ENCODE data around the gene RHOB. TPM values are rescaled to one million over a fixed set of nuclear protein-coding genes. Genes with fewer than 3 reads are reported as not detected.

The RHOB gene
- total RNA-seq, 2 donors from 2014 or later = 6.8 to 25.8 TPM

DNA sequence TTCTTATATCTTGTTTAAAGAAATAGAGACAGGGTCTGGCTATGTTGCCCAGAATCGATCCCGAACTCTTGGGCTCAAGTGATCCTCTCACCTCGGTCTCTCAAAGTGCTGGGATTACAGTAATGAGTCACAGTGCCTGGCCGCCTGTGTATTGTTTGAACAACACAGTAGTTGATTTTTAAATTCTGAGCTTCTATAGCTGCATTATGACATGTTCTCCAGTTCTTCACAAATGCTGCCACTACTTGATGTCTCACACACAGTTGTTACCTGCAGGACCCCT lies 7.7 kb upstream of the RHOB start:
- no peak overlapping the region for H3K27ac Mint-ChIP-seq
- H3K9me3 Mint-ChIP-seq = no peaks in the 10 kb centered on the region
- no peak overlapping the region for H3K4me3 Mint-ChIP-seq
- H3K36me3 Mint-ChIP-seq (ENCODE audit: low read depth) = no peaks in the 10 kb centered on the region
- H3K27me3 Mint-ChIP-seq = peaks cover 28% of the 10 kb centered on the region
- ATAC-seq (replicated peaks) = no peak
- no peaks in the 10 kb centered on the region for H3K4me1 Mint-ChIP-seq

DNA sequence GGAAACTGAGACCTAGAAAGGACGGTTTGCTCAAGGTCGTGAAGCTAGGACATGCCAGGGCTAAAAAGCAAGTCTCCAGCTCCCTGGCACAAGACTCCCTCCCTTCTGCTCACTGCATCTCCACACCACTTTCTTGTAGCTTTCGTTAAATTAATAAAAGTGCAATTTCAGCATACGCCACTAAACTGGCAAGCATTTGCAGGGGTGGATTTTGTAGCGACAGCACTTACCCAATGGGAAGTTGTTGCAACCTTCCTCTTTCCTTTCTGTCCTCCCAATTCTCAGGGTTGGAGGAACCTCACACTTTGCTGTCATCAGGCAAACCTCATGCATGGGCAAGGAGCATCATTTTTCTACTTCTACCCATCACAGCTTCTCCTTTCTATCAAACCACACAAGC lies 7.4 kb upstream of the RHOB start:
- Mint-ChIP-seq H3K4me1 (no peaks in the 10 kb centered on the region), H3K36me3 (ENCODE audit: low read depth) (no peaks in the 10 kb centered on the region), H3K4me3 (no peak overlapping the region), H3K27ac (no peak overlapping the region), H3K9me3 (no peaks in the 10 kb centered on the region), H3K27me3 (peaks cover 25% of the 10 kb centered on the region)
- ATAC-seq (replicated peaks) = no peak

DNA sequence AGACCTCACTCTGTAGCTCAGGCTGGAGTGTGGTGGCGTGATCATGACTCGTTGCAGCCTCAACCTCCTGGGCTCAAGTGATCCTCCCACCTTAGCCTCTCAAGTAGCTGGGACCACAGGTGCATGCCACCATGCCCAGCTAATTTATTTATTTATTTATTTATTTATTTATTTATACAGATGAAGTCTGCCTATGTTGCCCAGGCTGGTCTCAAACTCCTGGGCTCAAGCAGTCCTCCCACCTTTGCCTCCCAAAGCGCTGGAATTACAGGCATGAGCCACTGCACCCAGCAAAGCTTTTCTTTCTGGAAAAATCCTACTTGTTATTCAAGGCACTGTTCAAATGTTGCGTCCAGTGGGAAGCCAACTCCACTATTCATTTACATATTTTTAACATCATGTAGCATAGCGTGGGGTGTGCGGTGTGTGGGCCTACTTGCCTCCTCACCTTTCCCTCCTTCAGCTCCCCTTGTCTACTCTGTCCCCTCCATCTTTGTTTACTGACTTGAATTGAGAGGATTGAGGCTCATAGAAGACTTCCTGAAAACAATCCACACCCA lies 6.8 kb upstream of the RHOB start:
- Mint-ChIP-seq H3K27me3 (peaks cover 24% of the 10 kb centered on the region), H3K27ac (no peak overlapping the region)

DNA sequence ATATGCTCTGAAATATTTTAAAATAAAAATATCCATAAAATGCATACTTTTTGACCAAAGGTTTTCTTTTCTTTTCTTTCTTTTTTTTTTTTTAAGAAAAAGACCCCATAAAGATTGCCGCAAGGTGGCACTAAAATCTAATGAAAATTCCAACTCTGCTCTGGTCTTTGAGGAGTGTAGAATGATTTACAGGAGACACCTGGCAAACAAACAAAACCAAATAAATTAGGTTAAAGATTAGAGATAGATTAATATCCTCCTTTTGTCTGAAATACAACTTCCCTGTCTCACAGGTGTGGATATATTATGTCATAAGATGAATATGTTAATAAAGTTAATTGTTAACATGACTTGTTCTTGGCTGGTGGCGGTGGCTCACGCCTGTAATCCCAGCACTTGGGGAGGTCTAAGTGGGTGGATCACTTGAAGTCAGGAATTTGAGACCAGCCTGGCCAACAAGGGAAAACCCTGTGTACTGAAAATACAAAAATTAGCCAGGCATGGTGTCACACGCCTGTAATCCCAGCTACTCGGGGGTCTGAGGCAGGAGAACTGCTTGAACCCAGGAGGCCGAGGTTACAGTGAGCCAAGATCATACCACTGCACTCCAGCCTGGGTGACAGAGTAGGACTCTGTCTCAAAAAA lies 3.5 kb upstream of the RHOB start:
- H3K27ac Mint-ChIP-seq = no peak overlapping the region
- H3K4me1 Mint-ChIP-seq = no peaks in the 10 kb centered on the region
- peaks cover 18% of the 10 kb centered on the region for H3K27me3 Mint-ChIP-seq
- H3K9me3 Mint-ChIP-seq = no peaks in the 10 kb centered on the region
- no peaks in the 10 kb centered on the region for H3K36me3 Mint-ChIP-seq (ENCODE audit: low read depth)
- no peak overlapping the region for H3K4me3 Mint-ChIP-seq
- no peak for ATAC-seq (replicated peaks)

More for the DNA sequence above, 6.8 kb upstream of the RHOB start:
- H3K9me3 Mint-ChIP-seq = no peaks in the 10 kb centered on the region
- H3K4me3 Mint-ChIP-seq = no peak overlapping the region
- H3K36me3 Mint-ChIP-seq (ENCODE audit: low read depth) = no peaks in the 10 kb centered on the region
- ATAC-seq (replicated peaks) = no peak
- no peaks in the 10 kb centered on the region for H3K4me1 Mint-ChIP-seq

DNA sequence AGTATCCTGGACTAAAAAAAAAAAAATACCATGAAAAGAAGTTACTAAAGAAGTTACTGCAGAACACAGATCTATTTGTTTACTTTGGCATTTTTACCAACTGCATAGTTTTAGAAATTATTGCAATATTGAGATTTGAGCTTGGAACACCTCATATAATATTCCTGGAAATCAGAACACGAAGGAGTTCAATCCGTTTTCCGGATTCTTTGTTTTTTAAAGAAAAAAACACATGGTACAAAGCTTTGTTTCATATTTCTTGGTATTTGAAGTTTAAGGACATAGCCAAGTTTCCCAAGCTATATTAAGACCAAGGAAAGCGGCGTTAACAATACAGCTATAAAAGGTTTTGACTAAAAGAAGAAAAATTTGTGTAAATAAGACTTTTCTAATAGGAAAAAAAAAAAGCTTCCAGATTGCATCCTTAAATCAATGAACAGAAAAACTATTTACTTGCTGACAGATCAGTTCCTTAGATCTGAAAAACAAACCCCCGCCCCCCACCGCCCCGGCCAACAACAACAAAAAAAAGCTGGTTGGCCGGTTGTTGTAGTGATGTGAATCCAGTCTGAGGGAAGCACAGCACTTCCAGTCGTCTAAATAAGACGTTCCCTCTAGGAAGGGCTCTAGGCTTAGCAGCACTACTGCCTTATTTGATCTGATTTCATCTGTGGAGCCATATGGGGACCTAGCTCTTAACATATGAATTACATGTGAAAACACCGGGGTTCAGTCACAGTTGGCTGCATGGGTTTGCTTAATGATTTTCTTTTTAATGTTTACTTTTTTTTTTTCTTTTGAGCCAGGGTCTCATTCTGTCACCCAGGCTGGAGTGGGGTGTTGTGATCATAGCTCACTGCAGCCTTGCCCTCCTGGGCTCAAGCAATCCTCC lies 2.5 kb upstream of the RHOB start:
- peaks cover 11% of the 10 kb centered on the region for H3K27me3 Mint-ChIP-seq
- H3K27ac Mint-ChIP-seq = no peak overlapping the region
- H3K4me3 Mint-ChIP-seq = no peak overlapping the region
- H3K4me1 Mint-ChIP-seq = no peaks in the 10 kb centered on the region
- H3K9me3 Mint-ChIP-seq = no peaks in the 10 kb centered on the region
- no peaks in the 10 kb centered on the region for H3K36me3 Mint-ChIP-seq (ENCODE audit: low read depth)
- no peak for ATAC-seq (replicated peaks)

DNA sequence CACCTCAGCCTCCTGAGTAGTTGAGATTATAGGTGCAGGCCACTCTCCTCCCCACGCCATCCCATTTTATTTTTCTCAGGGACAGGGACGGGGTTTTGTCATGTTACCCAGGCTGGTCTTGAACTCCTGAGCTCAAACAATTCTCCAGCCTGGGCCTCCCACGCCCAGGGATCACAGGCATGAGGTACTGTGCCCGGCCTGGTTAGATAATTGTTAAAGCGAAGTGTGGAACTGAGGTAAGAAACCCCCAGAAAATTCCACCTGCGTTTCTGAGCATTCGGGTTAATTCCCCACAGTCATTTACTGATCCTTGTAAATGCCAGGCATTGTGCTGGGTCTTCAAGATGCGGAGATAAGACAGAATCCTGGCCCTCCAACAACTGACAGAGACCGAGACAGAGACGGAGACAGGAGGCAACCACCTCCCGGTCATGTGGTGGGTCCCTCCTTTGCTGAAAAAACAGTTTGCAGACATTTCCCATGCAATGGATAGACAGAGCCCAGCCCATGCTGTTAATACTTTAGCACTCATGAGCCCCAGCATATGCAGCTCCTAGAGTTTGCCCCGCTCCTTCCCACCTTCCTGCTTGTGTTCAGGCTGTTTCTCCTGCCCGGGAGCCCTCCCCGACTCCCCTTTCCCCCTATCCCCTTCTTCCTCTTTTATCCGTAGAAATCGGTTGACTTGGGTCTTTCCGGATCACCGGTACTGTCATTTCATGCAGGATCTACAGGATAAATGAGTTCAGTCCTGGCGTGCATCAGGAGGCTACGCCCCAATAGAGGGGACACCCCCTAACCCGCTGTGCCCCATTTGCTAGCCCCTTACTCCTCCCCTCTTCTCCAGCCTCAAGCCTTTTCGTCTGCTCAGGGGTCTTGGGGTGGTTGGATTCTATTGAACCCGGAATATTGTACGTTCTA lies 1.6 kb upstream of the RHOB start:
- H3K9me3 Mint-ChIP-seq = no peaks in the 10 kb centered on the region
- no peaks in the 10 kb centered on the region for H3K36me3 Mint-ChIP-seq (ENCODE audit: low read depth)
- H3K4me3 Mint-ChIP-seq = no peak overlapping the region
- peaks cover 11% of the 10 kb centered on the region for H3K27me3 Mint-ChIP-seq
- H3K4me1 Mint-ChIP-seq = no peaks in the 10 kb centered on the region
- ATAC-seq (replicated peaks) = no peak
- no peak overlapping the region for H3K27ac Mint-ChIP-seq

DNA sequence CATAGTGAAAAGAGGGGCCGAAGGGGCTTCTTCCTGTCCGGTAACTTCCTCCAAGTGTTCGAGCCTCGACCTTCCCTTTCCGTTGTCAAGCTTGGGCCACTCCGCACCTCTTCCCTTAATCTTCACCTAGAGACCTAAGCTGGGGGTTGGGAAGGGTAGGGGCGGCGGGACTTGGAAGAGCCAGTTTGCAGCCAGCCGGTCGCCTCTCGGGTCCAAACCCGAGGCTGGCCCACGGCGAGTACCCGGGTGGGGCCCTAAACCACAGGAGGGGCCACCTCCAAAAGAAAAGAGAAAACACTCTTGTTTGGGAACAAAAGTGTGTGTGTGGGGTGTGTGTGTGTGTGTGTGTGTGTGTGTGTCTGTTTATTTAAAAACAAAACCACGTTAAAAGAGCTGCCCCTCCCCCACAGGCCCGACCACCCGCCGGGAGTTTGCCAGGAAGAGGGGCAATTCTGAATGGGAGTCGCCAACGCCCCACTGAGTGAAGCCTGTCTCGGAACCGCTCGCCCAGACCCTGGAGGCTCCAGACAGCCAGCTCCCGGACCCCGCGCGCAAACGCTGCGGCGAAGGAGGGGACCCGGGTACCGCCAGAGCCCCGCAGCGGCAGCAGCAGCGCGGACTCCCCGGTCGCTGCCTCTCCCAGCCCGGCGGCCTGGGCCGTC lies 488 bp upstream of the RHOB start:
- Mint-ChIP-seq H3K27ac (no peak overlapping the region), H3K27me3 (peaks cover 11% of the 10 kb centered on the region), H3K36me3 (ENCODE audit: low read depth) (no peaks in the 10 kb centered on the region), H3K9me3 (no peaks in the 10 kb centered on the region), H3K4me1 (no peaks in the 10 kb centered on the region), H3K4me3 (peak overlapping the region; percentile 79)
- no peak for ATAC-seq (replicated peaks)

DNA sequence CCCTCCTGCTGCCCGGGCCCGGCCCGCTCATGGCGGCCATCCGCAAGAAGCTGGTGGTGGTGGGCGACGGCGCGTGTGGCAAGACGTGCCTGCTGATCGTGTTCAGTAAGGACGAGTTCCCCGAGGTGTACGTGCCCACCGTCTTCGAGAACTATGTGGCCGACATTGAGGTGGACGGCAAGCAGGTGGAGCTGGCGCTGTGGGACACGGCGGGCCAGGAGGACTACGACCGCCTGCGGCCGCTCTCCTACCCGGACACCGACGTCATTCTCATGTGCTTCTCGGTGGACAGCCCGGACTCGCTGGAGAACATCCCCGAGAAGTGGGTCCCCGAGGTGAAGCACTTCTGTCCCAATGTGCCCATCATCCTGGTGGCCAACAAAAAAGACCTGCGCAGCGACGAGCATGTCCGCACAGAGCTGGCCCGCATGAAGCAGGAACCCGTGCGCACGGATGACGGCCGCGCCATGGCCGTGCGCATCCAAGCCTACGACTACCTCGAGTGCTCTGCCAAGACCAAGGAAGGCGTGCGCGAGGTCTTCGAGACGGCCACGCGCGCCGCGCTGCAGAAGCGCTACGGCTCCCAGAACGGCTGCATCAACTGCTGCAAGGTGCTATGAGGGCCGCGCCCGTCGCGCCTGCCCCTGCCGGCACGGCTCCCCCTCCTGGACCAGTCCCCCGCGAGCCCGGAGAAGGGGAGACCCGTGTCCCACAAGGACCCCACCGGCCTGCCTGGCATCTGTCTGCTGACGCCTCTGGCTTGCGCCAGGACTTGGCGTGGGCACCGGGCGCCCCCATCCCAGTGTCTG lies 767 bp downstream of the RHOB start:
- Mint-ChIP-seq H3K27ac (peak overlapping the region; percentile 48), H3K4me3 (peak overlapping the region; percentile 79), H3K27me3 (peaks cover 11% of the 10 kb centered on the region), H3K36me3 (ENCODE audit: low read depth) (no peaks in the 10 kb centered on the region), H3K4me1 (no peaks in the 10 kb centered on the region), H3K9me3 (no peaks in the 10 kb centered on the region)
- ATAC-seq (replicated peaks) = peak; percentile 5

DNA sequence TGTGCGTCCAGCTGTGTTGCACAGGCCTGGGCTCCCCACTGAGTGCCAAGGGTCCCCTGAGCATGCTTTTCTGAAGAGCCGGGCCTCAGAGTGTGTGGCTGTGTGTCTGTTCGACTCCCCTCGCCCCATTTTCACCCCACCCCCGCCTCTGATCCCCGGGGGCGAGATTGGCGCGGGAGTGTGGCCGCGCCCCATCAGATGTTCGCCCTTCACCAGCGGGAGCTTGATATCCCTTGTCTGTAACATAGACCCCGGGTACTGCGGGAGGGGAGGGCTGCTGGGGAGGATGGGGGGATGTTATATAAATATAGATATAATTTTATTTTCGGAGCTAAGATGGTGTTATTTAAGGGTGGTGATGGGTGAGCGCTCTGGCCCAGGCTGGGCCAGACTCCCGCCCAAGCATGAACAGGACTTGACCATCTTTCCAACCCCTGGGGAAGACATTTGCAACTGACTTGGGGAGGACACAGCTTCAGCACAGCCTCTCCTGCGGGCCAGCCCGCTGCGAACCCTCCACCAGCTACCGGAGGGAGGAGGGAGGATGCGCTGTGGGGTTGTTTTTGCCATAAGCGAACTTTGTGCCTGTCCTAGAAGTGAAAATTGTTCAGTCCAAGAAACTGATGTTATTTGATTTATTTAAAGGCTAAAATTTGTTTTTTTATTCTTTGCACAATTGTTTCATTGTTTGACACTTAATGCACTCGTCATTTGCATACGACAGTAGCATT lies 1.5 kb downstream of the RHOB start:
- peaks cover 14% of the 10 kb centered on the region for H3K27me3 Mint-ChIP-seq

DNA sequence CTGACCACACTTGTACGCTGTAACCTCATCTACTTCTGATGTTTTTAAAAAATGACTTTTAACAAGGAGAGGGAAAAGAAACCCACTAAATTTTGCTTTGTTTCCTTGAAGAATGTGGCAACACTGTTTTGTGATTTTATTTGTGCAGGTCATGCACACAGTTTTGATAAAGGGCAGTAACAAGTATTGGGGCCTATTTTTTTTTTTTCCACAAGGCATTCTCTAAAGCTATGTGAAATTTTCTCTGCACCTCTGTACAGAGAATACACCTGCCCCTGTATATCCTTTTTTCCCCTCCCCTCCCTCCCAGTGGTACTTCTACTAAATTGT lies 2.1 kb downstream of the RHOB start:
- Mint-ChIP-seq H3K4me1 (no peaks in the 10 kb centered on the region), H3K27ac (no peak overlapping the region), H3K36me3 (ENCODE audit: low read depth) (no peaks in the 10 kb centered on the region), H3K27me3 (peaks cover 17% of the 10 kb centered on the region), H3K4me3 (peak overlapping the region; percentile 79), H3K9me3 (no peaks in the 10 kb centered on the region)
- no peak for ATAC-seq (replicated peaks)

More for the DNA sequence above, 1.5 kb downstream of the RHOB start:
- no peaks in the 10 kb centered on the region for H3K9me3 Mint-ChIP-seq
- H3K27ac Mint-ChIP-seq = no peak overlapping the region
- H3K4me3 Mint-ChIP-seq = peak overlapping the region; percentile 79
- no peaks in the 10 kb centered on the region for H3K36me3 Mint-ChIP-seq (ENCODE audit: low read depth)
- H3K4me1 Mint-ChIP-seq = no peaks in the 10 kb centered on the region
- no peak for ATAC-seq (replicated peaks)

DNA sequence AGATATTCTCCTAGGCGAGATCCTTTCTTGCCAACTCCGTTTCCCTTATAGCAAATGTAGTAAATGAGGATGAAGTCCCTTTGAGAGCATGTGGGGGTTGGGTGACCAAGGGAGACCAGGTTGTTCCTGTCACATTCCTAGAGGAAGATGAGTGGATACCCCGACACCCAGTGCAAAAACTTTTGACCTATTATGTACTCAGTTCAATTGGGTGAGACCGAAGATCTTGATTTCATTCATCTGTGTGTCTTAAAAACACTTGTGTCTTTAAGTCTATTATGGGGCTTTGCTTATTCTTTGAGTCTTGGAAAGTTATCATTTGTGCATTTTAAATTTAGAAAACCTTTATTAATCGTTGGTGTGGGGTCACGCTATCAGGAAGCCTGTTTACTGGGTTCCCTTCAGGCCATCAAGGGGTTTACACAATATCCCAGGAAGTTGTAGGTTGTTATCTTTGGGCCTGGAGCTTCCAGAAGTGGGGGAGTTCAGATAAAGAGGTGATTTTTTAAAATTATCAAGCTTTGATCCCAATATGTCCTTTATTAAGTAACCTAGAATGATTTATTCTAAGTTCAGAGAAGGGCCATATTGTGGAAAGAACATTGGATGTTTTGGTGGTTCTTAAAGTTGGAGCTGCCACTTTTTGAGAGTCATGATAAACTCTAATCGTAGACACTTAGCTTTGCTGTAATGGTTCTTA lies 2.8 kb downstream of the RHOB start:
- H3K9me3 Mint-ChIP-seq = no peaks in the 10 kb centered on the region
- no peak for ATAC-seq (replicated peaks)
- peaks cover 17% of the 10 kb centered on the region for H3K27me3 Mint-ChIP-seq
- no peaks in the 10 kb centered on the region for H3K36me3 Mint-ChIP-seq (ENCODE audit: low read depth)
- H3K4me3 Mint-ChIP-seq = peak overlapping the region; percentile 79
- H3K4me1 Mint-ChIP-seq = no peaks in the 10 kb centered on the region
- H3K27ac Mint-ChIP-seq = no peak overlapping the region

DNA sequence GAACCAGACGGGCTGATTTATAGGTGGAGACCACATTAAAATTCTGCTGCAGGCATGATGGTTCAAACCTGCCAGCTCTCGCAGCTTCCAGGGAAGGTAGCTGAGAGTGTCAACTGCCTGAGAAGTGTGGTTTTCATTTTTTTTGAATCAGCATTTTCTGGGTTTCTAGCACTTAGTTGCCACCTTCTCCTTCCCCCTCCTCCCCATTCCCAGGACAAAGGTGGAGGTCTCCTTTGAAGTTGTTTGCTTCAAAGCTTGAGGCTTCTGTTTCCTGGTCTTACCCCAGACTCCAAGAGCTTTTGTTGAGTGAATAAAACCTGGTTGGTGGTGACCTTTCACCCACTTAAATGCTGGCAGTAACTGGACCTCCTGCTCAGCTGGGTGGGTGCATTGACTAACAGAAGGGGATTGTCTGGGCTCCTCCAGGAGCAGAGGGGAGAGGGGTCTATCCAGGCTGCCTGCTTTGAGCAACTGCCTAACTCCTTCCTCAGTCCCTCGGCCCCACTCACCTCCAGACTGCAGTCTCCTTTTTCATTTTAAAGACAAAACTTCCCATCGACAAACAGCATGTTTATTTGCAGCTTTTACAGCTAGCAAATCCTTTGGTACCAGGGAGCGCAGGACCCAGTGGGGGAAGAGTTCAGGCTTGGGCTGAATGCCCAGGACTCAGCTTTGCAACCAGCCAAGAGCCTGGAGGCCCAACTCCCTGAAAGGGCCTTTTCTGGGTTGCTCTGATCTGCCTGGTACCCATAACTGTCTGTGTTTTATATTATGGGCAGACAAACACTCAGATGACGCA lies 3.5 kb downstream of the RHOB start:
- H3K27me3 Mint-ChIP-seq = peaks cover 12% of the 10 kb centered on the region
- no peaks in the 10 kb centered on the region for H3K36me3 Mint-ChIP-seq (ENCODE audit: low read depth)

More for the DNA sequence above, 3.5 kb downstream of the RHOB start:
- H3K9me3 Mint-ChIP-seq = no peaks in the 10 kb centered on the region
- H3K4me3 Mint-ChIP-seq = no peak overlapping the region
- H3K4me1 Mint-ChIP-seq = no peaks in the 10 kb centered on the region
- no peak for ATAC-seq (replicated peaks)
- H3K27ac Mint-ChIP-seq = no peak overlapping the region
